HCT116 (cell line): ENCODE measurements around the gene ERMAP. TPM values are rescaled to one million over a fixed set of nuclear protein-coding genes. Genes with fewer than 3 reads are reported as not detected.

Experiments
- ATAC-seq: fragments of 200-7000 bp; cut with Tn5 transposase; 2 replicates; pipeline ENCODE4 v1.9.1; 2020; ENCODE audit warnings: mild to moderate bottlenecking, moderate library complexity
- BruUV-seq: library from RNA; stranded (reverse); fragments of 400-500 nt; replicated peaks from 2 replicates; lab custom pipeline; 2021; lab: Mats Ljungman, UMichigan
- CTCF ChIA-PET: fragments of 300-600 bp; sonication (Branson Sonifier 250); formaldehyde crosslinking; loops from one replicate; lab custom pipeline; 2021; ENCODE audit warnings: antibody characterized with exemption; lab: Charles Lee
- POLR2A ChIA-PET: fragments of 300-600, 350-600 bp; sonication (Branson Sonifier 250); formaldehyde crosslinking; loops from one replicate; lab custom pipeline; 2021; ENCODE audit warnings: antibody characterized with exemption; lab: Charles Lee
- RAD21 ChIA-PET, 2 experiments: fragments of 300-600 bp; sonication (Branson Sonifier 250); formaldehyde crosslinking; loops; one replicate each; lab custom pipeline; 2023; ENCODE audit warnings: low total read pairs in 2 of 2; ENCODE audit not compliant: uncharacterized antibody in 2 of 2, unreplicated experiment in 2 of 2, low non-redundant PET in 1 of 2; lab: Charles Lee
- DNase-seq: peaks from one replicate; pipeline ENCODE4 v3.0.0-alpha.2; 2010; ENCODE audit warnings: low read depth, low spot score
- H2AFZ ChIP-seq: fragments of 200-600 bp; shearing (Covaris generic), sonication (generic); 2 replicates; pipeline ENCODE4 v1.6.1; 2017; ENCODE audit warnings: low read depth, mixed run types, mixed read lengths, antibody characterized with exemption, low read length; ENCODE audit not compliant: poor library complexity, severe bottlenecking
- H3K27ac ChIP-seq: 2 replicates; pipeline ENCODE4 v1.5.1; 2012; ENCODE audit warnings: low read depth, low read length
- H3K27me3 ChIP-seq: fragments of 200-600 bp; sonication (generic); 2 replicates; pipeline ENCODE4 v1.6.1; 2016; ENCODE audit warnings: mixed run types, low read length, mixed read lengths; ENCODE audit not compliant: insufficient read depth
- H3K36me3 ChIP-seq, 2 experiments: fragments of 200-500 bp in 1 of 2; fragments of 200-600 bp in 1 of 2; sonication (Bioruptor generic) in 1 of 2; sonication (generic) in 1 of 2; 2 replicates each; pipeline versions ENCODE4 v1.5.1 to v1.6.1; 2014 to 2016; ENCODE audit warnings: low read length in 2 of 2, inconsistent platforms in 1 of 2, mixed read lengths in 1 of 2, mixed run types in 1 of 2; ENCODE audit not compliant: insufficient read depth in 2 of 2, control insufficient read depth in 1 of 2
- H3K4me1 ChIP-seq, 2 experiments: fragments of 200-600 bp in 1 of 2; sonication (generic) in 1 of 2; 2 replicates each; pipeline versions ENCODE4 v1.5.1 to v1.6.1; 2012 to 2017; ENCODE audit warnings: low read length in 2 of 2, inconsistent platforms in 1 of 2, mild to moderate bottlenecking in 1 of 2, mixed read lengths in 1 of 2, mixed run types in 1 of 2, moderate library complexity in 1 of 2; ENCODE audit not compliant: insufficient read depth in 2 of 2, control insufficient read depth in 1 of 2
- H3K4me2 ChIP-seq: fragments of 200-600 bp; sonication (generic); 2 replicates; pipeline ENCODE4 v1.6.1; 2017; ENCODE audit warnings: mixed run types, low read length, mixed read lengths
- H3K4me3 ChIP-seq, 2 experiments: fragments of 200-600 bp in 1 of 2; sonication (generic) in 1 of 2; replicated peaks in 1 of 2; 2 replicates each; pipeline ENCODE4 v1.5.1; 2011 to 2016; ENCODE audit warnings: low read length in 2 of 2, control low read depth in 1 of 2, low read depth in 1 of 2, mild to moderate bottlenecking in 1 of 2, mixed read lengths in 1 of 2, mixed run types in 1 of 2
- H3K79me2 ChIP-seq: fragments of 200-600 bp; sonication (generic); 2 replicates; pipeline ENCODE4 v1.6.1; 2017; ENCODE audit warnings: mild to moderate bottlenecking, mixed run types, low read length, moderate library complexity, mixed read lengths; ENCODE audit not compliant: insufficient read depth
- H3K9ac ChIP-seq: fragments of 200-600 bp; sonication (generic); 2 replicates; pipeline ENCODE4 v1.6.1; 2016; ENCODE audit warnings: low read length, mixed read lengths
- H3K9me2 ChIP-seq: fragments of 200-600 bp; sonication (generic), shearing (Covaris generic); 2 replicates; pipeline ENCODE4 v1.6.1; 2017; ENCODE audit warnings: mixed run types, mild to moderate bottlenecking, moderate library complexity; ENCODE audit not compliant: insufficient read depth
- H3K9me3 ChIP-seq, 2 experiments: fragments of 200-500 bp in 1 of 2; fragments of 200-600 bp in 1 of 2; sonication (Bioruptor generic) in 1 of 2; sonication (generic) in 1 of 2; 2 replicates each; pipeline ENCODE4 v1.6.1; 2014 to 2017; ENCODE audit warnings: low read length in 2 of 2, mixed read lengths in 2 of 2, inconsistent platforms in 1 of 2, low read depth in 1 of 2, mild to moderate bottlenecking in 1 of 2, mixed run types in 1 of 2, moderate library complexity in 1 of 2; ENCODE audit not compliant: control insufficient read depth in 1 of 2, insufficient read depth in 1 of 2
- H4K20me1 ChIP-seq: fragments of 200-600 bp; sonication (generic), shearing (Covaris generic); 2 replicates; pipeline ENCODE4 v1.6.1; 2017; ENCODE audit warnings: mixed run types, mild to moderate bottlenecking, moderate library complexity; ENCODE audit not compliant: insufficient read depth
- CBX3 ChIP-seq: IDR thresholded peaks from 2 replicates; pipeline ENCODE4 v1.6.1; 2012; ENCODE audit warnings: low read depth
- CEBPB ChIP-seq: IDR thresholded peaks from 2 replicates; pipeline ENCODE4 v1.6.1; 2012; ENCODE audit warnings: low read depth
- EGR1 ChIP-seq: IDR thresholded peaks from 2 replicates; pipeline ENCODE4 v1.6.1; 2012; ENCODE audit warnings: low read depth
- ELF1 ChIP-seq: IDR thresholded peaks from 2 replicates; pipeline ENCODE4 v1.6.1; 2012; ENCODE audit warnings: low read depth, borderline replicate concordance
- EZH2phosphoT487 ChIP-seq: fragments of 200-600 bp; IDR thresholded peaks from 2 replicates; pipeline ENCODE4 v1.6.1; 2018; ENCODE audit warnings: antibody characterized with exemption, borderline replicate concordance
- FOSL1 ChIP-seq: IDR thresholded peaks from 2 replicates; pipeline ENCODE4 v1.6.1; 2012; ENCODE audit warnings: low read depth
- JUND ChIP-seq: IDR thresholded peaks from 2 replicates; pipeline ENCODE4 v1.6.1; 2012
- MAX ChIP-seq: IDR thresholded peaks from 2 replicates; pipeline ENCODE4 v1.6.1; 2012
- POLR2A ChIP-seq: IDR thresholded peaks from 2 replicates; pipeline ENCODE4 v1.7.0; 2011; ENCODE audit warnings: borderline replicate concordance; ENCODE audit not compliant: insufficient read depth, insufficient read length; ENCODE audit errors: extremely low read depth
- POLR2AphosphoS5 ChIP-seq: IDR thresholded peaks from 2 replicates; pipeline ENCODE4 v1.6.1; 2011; ENCODE audit warnings: mild to moderate bottlenecking, low read depth, low read length, moderate library complexity
- RAD21 ChIP-seq: IDR thresholded peaks from 2 replicates; pipeline ENCODE4 v1.6.1; 2012; ENCODE audit warnings: low read depth, mild to moderate bottlenecking
- REST ChIP-seq: IDR thresholded peaks from 2 replicates; pipeline ENCODE4 v1.6.1; 2012; ENCODE audit warnings: low read depth
- SP1 ChIP-seq: IDR thresholded peaks from 2 replicates; pipeline ENCODE4 v1.6.1; 2012; ENCODE audit warnings: low read depth
- SRF ChIP-seq: IDR thresholded peaks from 2 replicates; pipeline ENCODE4 v1.6.1; 2012; ENCODE audit warnings: low read depth
- TCF7L2 ChIP-seq: IDR thresholded peaks from 2 replicates; pipeline ENCODE4 v1.7.0; 2011; ENCODE audit warnings: borderline replicate concordance, inconsistent platforms; ENCODE audit not compliant: insufficient read depth, insufficient read length; ENCODE audit errors: extremely low read depth
- YY1 ChIP-seq: IDR thresholded peaks from 2 replicates; pipeline ENCODE4 v1.6.1; 2011; ENCODE audit warnings: low read length, low read depth, moderate library complexity, mild to moderate bottlenecking; ENCODE audit not compliant: insufficient replicate concordance; ENCODE audit errors: extremely low read depth
- ZBTB33 ChIP-seq: IDR thresholded peaks from 2 replicates; pipeline ENCODE4 v1.6.1; 2011; ENCODE audit warnings: mild to moderate bottlenecking, low read length, moderate library complexity; ENCODE audit not compliant: insufficient replicate concordance; ENCODE audit errors: extremely low read depth
- intact Hi-C: fragments of 100-400 bp; cut with micrococcal nuclease; formaldehyde crosslinking; loops from 2 replicates; pipeline ENCODE4 v1.10.0; 2022
- total RNA-seq: library from RNA; stranded (reverse); gene quantifications from one replicate; pipeline ENCODE4 v1.2.1, GENCODE V29; 2021; ENCODE audit not compliant: unreplicated experiment

ERMAP gene
- total RNA-seq, 1 experiment from 2014 or later, result 5.4 TPM

- H3K9me2 ChIP-seq, result no peaks in the 10 kb centered on the region
- no peaks in the 10 kb centered on the region for H3K9me3 ChIP-seq
- H3K9ac ChIP-seq, result no peak overlapping the region
- ChIA-PET POLR2A (no interaction called here), CTCF (no interaction called here), RAD21 (no interaction called here)
- H4K20me1 ChIP-seq, result no peaks in the 10 kb centered on the region
- no peak overlapping the region for H3K4me3 ChIP-seq
- no peaks in the 10 kb centered on the region for H3K79me2 ChIP-seq
- TF ChIP-seq TCF7L2, result no peak
- TF ChIP-seq CBX3, result no peak
- no peak for TF ChIP-seq FOSL1
- no peak for DNase-seq
- no peak overlapping the region for H2AFZ ChIP-seq
- ATAC-seq, result no peak
- no peak overlapping the region for H3K4me2 ChIP-seq
- intact Hi-C loops, result no loop called here
- no peaks in the 10 kb centered on the region for H3K27me3 ChIP-seq
- no peak overlapping the region for H3K27ac ChIP-seq
- BruUV-seq, result no TSS peak
- no peaks in the 10 kb centered on the region for H3K36me3 ChIP-seq
- H3K4me1 ChIP-seq, result no peaks in the 10 kb centered on the region
These were observed 60.5 kb downstream of the ERMAP start for GRCh38 chr1:42877380-42877779.

- DNase-seq, result no peak
- Histone ChIP-seq H2AFZ (no peak overlapping the region), H4K20me1 (no peaks in the 10 kb centered on the region), H3K79me2 (no peaks in the 10 kb centered on the region), H3K9me2 (no peaks in the 10 kb centered on the region), H3K9ac (no peak overlapping the region), H3K4me2 (no peak overlapping the region), H3K9me3 (no peaks in the 10 kb centered on the region), H3K27ac (no peak overlapping the region), H3K4me1 (no peaks in the 10 kb centered on the region), H3K4me3 (no peak overlapping the region), H3K36me3 (no peaks in the 10 kb centered on the region), H3K27me3 (no peaks in the 10 kb centered on the region)
- CTCF ChIA-PET, result no interaction called here
- BruUV-seq, result no TSS peak
- RAD21 ChIA-PET, result no interaction called here
- POLR2A ChIA-PET, result no interaction called here
- intact Hi-C loops, result no loop called here
- TF ChIP-seq EGR1, result no peak
- no peak for TF ChIP-seq MAX
- no peak for TF ChIP-seq REST
- TF ChIP-seq FOSL1, result no peak
- no peak for TF ChIP-seq CBX3
- no peak for TF ChIP-seq RAD21
- no peak for TF ChIP-seq SP1
- no peak for TF ChIP-seq POLR2A
- TF ChIP-seq ELF1, result no peak
- TF ChIP-seq ZBTB33, result no peak
- no peak for TF ChIP-seq JUND
- TF ChIP-seq EZH2phosphoT487, result no peak
- TF ChIP-seq YY1, result no peak
- no peak for TF ChIP-seq POLR2AphosphoS5
- TF ChIP-seq SRF, result no peak
- no peak for TF ChIP-seq CEBPB
- no peak for ATAC-seq
These were observed 63.5 kb downstream of the ERMAP start for GRCh38 chr1:42880384-42880783.
